ENCODE measurements around the gene TRIP4.
"Not testable (repeated sequence)": the region's sequence is repeated elsewhere in the genome, so short reads cannot be mapped to it uniquely, and the experiment has no call there.

The TRIP4 gene

GRCh38 chr15:64387562-64388168 lies at the start of gene TRIP4:
TRIP4 (plus strand) TSS chr15:64387836; CDS start chr15:64387864, 28 bp downstream.
- peak; percentile 95 for DNase-seq (ENCODE audit: low spot score)
- in situ Hi-C loops (cut with MboI; ENCODE audit: low sequenced_read_pairs, unreplicated experiment): no loop called here
- TF ChIP-seq CTCF (IDR thresholded peaks at IDR 0.05; ENCODE audit: borderline replicate concordance, control extremely low read depth, extremely low read depth, insufficient read depth, missing control alignments): no peak

- in situ Hi-C loops (cut with MboI; ENCODE audit: low sequenced_read_pairs, unreplicated experiment): no loop called here
- TF ChIP-seq CTCF (IDR thresholded peaks at IDR 0.05; ENCODE audit: borderline replicate concordance, control extremely low read depth, extremely low read depth, insufficient read depth, missing control alignments): no peak
- no peak for DNase-seq (ENCODE audit: low spot score)
Measured at GRCh38 chr15:64340355-64340754, 47.3 kb upstream of the TRIP4 start.

GRCh38 chr15:64341961-64342360 lies 45.7 kb upstream of the TRIP4 start:
- no peak for TF ChIP-seq CTCF (IDR thresholded peaks at IDR 0.05; ENCODE audit: borderline replicate concordance, control extremely low read depth, extremely low read depth, insufficient read depth, missing control alignments)
- DNase-seq (ENCODE audit: low spot score): no peak
- in situ Hi-C loops (cut with MboI; ENCODE audit: low sequenced_read_pairs, unreplicated experiment): no loop called here

GRCh38 chr15:64343222-64343621 lies 44.4 kb upstream of the TRIP4 start:
- no peak for TF ChIP-seq CTCF (IDR thresholded peaks at IDR 0.05; ENCODE audit: borderline replicate concordance, control extremely low read depth, extremely low read depth, insufficient read depth, missing control alignments)
- in situ Hi-C loops (cut with MboI; ENCODE audit: low sequenced_read_pairs, unreplicated experiment): no loop called here
- no peak for DNase-seq (ENCODE audit: low spot score)

GRCh38 chr15:64343841-64344240 lies 43.8 kb upstream of the TRIP4 start:
- DNase-seq (ENCODE audit: low spot score): no peak
- in situ Hi-C loops (cut with MboI; ENCODE audit: low sequenced_read_pairs, unreplicated experiment): no loop called here
- TF ChIP-seq CTCF (IDR thresholded peaks at IDR 0.05; ENCODE audit: borderline replicate concordance, control extremely low read depth, extremely low read depth, insufficient read depth, missing control alignments): no peak

GRCh38 chr15:64344651-64345294 lies 42.9 kb upstream of the TRIP4 start:
- in situ Hi-C loops (cut with MboI; ENCODE audit: low sequenced_read_pairs, unreplicated experiment): no loop called here
- TF ChIP-seq CTCF (IDR thresholded peaks at IDR 0.05; ENCODE audit: borderline replicate concordance, control extremely low read depth, extremely low read depth, insufficient read depth, missing control alignments): no peak
- DNase-seq (ENCODE audit: low spot score): no peak

- in situ Hi-C loops (cut with MboI; ENCODE audit: low sequenced_read_pairs, unreplicated experiment); DNase-seq (ENCODE audit: low spot score): not testable (repeated sequence)
Measured at GRCh38 chr15:64346242-64346641, 41.4 kb upstream of the TRIP4 start.
